Loucy (cell line): ENCODE measurements around the gene TXNRD2.

Experiments used
- H2AFZ ChIP-seq: fragments of 200-600 bp; sonication (generic); 2 replicates; pipeline ENCODE4 v1.6.0; 2016; ENCODE audit warnings: antibody characterized with exemption, mild to moderate bottlenecking, low read length, moderate library complexity
- H3F3A ChIP-seq: fragments of 200-600 bp; 2 replicates; pipeline ENCODE4 v1.6.0; 2016; ENCODE audit warnings: antibody characterized with exemption, low read depth, mild to moderate bottlenecking
- H3K27me3 ChIP-seq: fragments of 200-600 bp; sonication (generic); 2 replicates; pipeline ENCODE4 v1.6.1; 2014; ENCODE audit warnings: low read length, mild to moderate bottlenecking; ENCODE audit not compliant: insufficient read depth, poor library complexity, severe bottlenecking
- H3K36me3 ChIP-seq: fragments of 200-600 bp; sonication (generic); 2 replicates; pipeline ENCODE4 v1.6.1; 2016; ENCODE audit warnings: low read length; ENCODE audit not compliant: insufficient read depth
- H3K4me1 ChIP-seq: fragments of 200-600 bp; sonication (generic); 2 replicates; pipeline ENCODE4 v1.5.1; 2014; ENCODE audit warnings: low read length, mild to moderate bottlenecking; ENCODE audit not compliant: insufficient read depth, poor library complexity, severe bottlenecking
- H3K4me2 ChIP-seq: fragments of 200-600 bp; sonication (generic); 2 replicates; pipeline ENCODE4 v1.6.0; 2014; ENCODE audit warnings: antibody characterized with exemption, low read length, low read depth, mild to moderate bottlenecking; ENCODE audit not compliant: poor library complexity, severe bottlenecking
- H3K4me3 ChIP-seq: fragments of 200-600 bp; sonication (generic); 2 replicates; pipeline ENCODE4 v1.5.1; 2014; ENCODE audit warnings: low read length, mild to moderate bottlenecking, mixed read lengths; ENCODE audit not compliant: poor library complexity, severe bottlenecking
- H3K79me2 ChIP-seq: fragments of 200-600 bp; sonication (generic); 2 replicates; pipeline ENCODE4 v1.6.1; 2014; ENCODE audit warnings: low read length; ENCODE audit not compliant: insufficient read depth
- H3K9ac ChIP-seq: fragments of 200-600 bp; sonication (generic); 2 replicates; pipeline ENCODE4 v1.6.0; 2014; ENCODE audit warnings: mild to moderate bottlenecking, low read depth, low read length, moderate library complexity; ENCODE audit not compliant: poor library complexity, severe bottlenecking
- H3K9me2 ChIP-seq: fragments of 200-600 bp; sonication (generic); replicated peaks from 2 replicates; pipeline ENCODE4 v1.6.1; 2016; ENCODE audit warnings: low read depth, low read length, mixed read lengths
- H3K9me3 ChIP-seq: fragments of 200-600 bp; sonication (generic); 2 replicates; pipeline ENCODE4 v1.6.1; 2014; ENCODE audit warnings: mild to moderate bottlenecking, antibody characterized with exemption, low read length, low read depth; ENCODE audit not compliant: insufficient read depth
- H4K20me1 ChIP-seq: fragments of 200-600 bp; sonication (generic); 2 replicates; pipeline ENCODE4 v1.6.0; 2014; ENCODE audit warnings: antibody characterized with exemption, low read length, mild to moderate bottlenecking; ENCODE audit not compliant: insufficient read depth, poor library complexity, severe bottlenecking
- CTCF ChIP-seq: fragments of 200-600 bp; sonication (generic); conservative IDR thresholded peaks from 2 replicates; pipeline ENCODE4 v1.5.1; 2014; ENCODE audit warnings: mild to moderate bottlenecking, antibody characterized with exemption, low read length
- EZH2phosphoT487 ChIP-seq: fragments of 200-600 bp; IDR thresholded peaks from 2 replicates; pipeline ENCODE4 v1.6.1; 2018; ENCODE audit warnings: antibody characterized with exemption, mild to moderate bottlenecking, moderate library complexity, borderline replicate concordance

The TXNRD2 gene

GRCh38 chr22:19933341-19934241 lies 8.0 kb downstream of the TXNRD2 start:
- Histone ChIP-seq H3K9me3 (no peaks in the 10 kb centered on the region), H3K79me2 (no peaks in the 10 kb centered on the region), H3K9ac (no peak overlapping the region), H2AFZ (no peak overlapping the region), H3K4me1 (peaks cover 5% of the 10 kb centered on the region), H3K4me2 (no peak overlapping the region), H3K9me2 (no peaks in the 10 kb centered on the region), H4K20me1 (no peaks in the 10 kb centered on the region), H3K27me3 (no peaks in the 10 kb centered on the region), H3K36me3 (no peaks in the 10 kb centered on the region), H3K4me3 (no peak overlapping the region), H3F3A (no peaks in the 10 kb centered on the region)
- no peak for TF ChIP-seq CTCF
- no peak for TF ChIP-seq EZH2phosphoT487

- H3K27me3 ChIP-seq, result no peaks in the 10 kb centered on the region
- no peaks in the 10 kb centered on the region for H3K9me3 ChIP-seq
- no peak overlapping the region for H3K4me2 ChIP-seq
- H4K20me1 ChIP-seq, result no peaks in the 10 kb centered on the region
- TF ChIP-seq CTCF (no peak), EZH2phosphoT487 (no peak)
- no peaks in the 10 kb centered on the region for H3F3A ChIP-seq
- H3K4me3 ChIP-seq, result no peak overlapping the region
- H3K4me1 ChIP-seq, result peaks cover 5% of the 10 kb centered on the region
- no peak overlapping the region for H3K9ac ChIP-seq
- no peaks in the 10 kb centered on the region for H3K79me2 ChIP-seq
- no peaks in the 10 kb centered on the region for H3K36me3 ChIP-seq
- no peak overlapping the region for H2AFZ ChIP-seq
- no peaks in the 10 kb centered on the region for H3K9me2 ChIP-seq
These were observed 9.0 kb downstream of the TXNRD2 start for GRCh38 chr22:19932367-19933206.

- Histone ChIP-seq H3K36me3 (no peaks in the 10 kb centered on the region), H3K4me2 (no peak overlapping the region), H2AFZ (no peak overlapping the region), H3K9me2 (no peaks in the 10 kb centered on the region), H3K27me3 (no peaks in the 10 kb centered on the region), H3K9ac (no peak overlapping the region), H3K4me3 (no peak overlapping the region), H4K20me1 (no peaks in the 10 kb centered on the region), H3F3A (no peaks in the 10 kb centered on the region), H3K4me1 (peaks cover 5% of the 10 kb centered on the region), H3K79me2 (no peaks in the 10 kb centered on the region), H3K9me3 (no peaks in the 10 kb centered on the region)
- TF ChIP-seq EZH2phosphoT487, result no peak
- no peak for TF ChIP-seq CTCF
These were observed 10.1 kb downstream of the TXNRD2 start for GRCh38 chr22:19931514-19931913.
